Fibroblast of skin of back (primary cell): ENCODE data around the gene IFNA16.
"Not testable (repeated sequence)": the region's sequence is repeated elsewhere in the genome, so short reads cannot be mapped to it uniquely, and the experiment has no call there.

ENCODE experiments used
- DNase-seq: peaks from one replicate; pipeline ENCODE4 v3.0.0-alpha.2; 2013

The IFNA16 gene

GRCh38 chr9:21194867-21195776 is 22.0 kb downstream of the IFNA16 start:
- peak; percentile 4 for DNase-seq

DNA sequence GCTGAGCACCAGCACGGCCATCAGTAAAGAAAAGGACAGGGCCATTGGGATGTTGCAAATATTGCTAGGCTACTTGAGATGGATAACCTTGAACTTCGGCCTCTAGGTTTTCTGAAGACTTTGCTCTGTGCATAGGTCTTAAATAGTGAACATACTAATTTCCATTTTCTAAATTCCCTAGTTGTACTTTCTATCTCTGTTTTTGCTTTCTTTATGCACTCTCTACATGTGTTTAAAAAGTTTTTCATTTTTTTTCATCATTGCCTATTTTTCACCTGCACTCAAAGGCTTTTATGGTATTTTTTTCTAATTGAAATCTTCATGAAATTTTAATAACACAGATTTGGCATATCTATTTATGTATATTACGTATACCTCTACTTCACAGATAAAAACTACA is 29.6 kb downstream of the IFNA16 start, which contains the start of gene IFNA4:
TSS of gene IFNA4 (minus strand) at position 101 of the 400 bp plus-strand sequence. CDS start at position 45, 56 bp downstream.
- DNase-seq: not testable (repeated sequence)

- peak; percentile 2 for DNase-seq
These were observed 34.0 kb downstream of the IFNA16 start for GRCh38 chr9:21182810-21183736.

DNA sequence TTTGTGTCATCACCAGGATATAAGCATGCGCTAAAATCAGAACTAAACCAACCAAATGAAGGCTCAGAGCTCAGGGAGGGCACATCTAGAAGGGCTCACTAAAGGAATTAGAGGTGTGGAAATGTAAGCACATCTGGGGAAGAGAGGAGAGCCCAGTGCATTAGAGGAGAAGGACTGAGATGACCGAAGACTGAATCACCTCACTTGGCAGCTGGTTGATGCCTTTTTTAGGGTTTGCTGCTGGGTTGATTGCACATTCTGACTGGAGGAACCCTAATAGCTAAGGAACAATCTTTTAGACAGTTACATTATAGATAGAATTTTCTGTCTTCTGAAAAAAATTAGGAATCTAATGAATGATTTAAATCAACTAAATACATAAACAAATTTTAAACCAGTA is 42.4 kb downstream of the IFNA16 start:
- DNase-seq: no peak

- DNase-seq: no peak
These were observed 45.0 kb downstream of the IFNA16 start for GRCh38 chr9:21172156-21172555.

DNA sequence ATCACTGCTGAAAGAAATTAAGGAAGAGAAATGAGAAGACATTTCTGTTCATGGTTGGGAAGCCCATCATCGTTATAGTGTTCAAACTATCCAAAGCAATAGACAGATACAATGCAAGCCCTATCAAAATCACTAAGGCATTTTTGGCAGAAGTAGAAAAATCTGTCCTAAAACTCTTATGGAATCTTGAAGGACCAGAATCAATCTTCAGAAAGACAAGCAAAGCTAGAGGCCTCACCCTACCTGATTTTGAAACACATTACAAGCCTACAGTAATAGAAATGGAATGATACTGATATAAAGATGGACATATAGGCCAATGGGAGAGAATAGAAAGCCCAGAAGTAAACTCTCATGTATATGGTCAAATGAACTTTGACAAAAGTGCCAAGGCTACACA is 45.8 kb downstream of the IFNA16 start:
- no peak for DNase-seq

GRCh38 chr9:21166560-21166959 is 50.6 kb downstream of the IFNA16 start, which contains the start of gene IFNA21:
IFNA21 (minus strand) TSS chr9:21166660; CDS start chr9:21166612, 48 bp downstream.
- not testable (repeated sequence) for DNase-seq
